Erythroblast (primary cell): Measurements from ENCODE around the gene CEP131.

Experiments
- GATA1 ChIP-seq: IDR thresholded peaks from 2 replicates; pipeline ENCODE4 v1.6.1; 2011; ENCODE audit warnings: low read depth, mild to moderate bottlenecking, control low read depth, low read length, moderate library complexity
- POLR2A ChIP-seq: IDR thresholded peaks from 2 replicates; pipeline ENCODE4 v1.6.1; 2011; ENCODE audit warnings: mild to moderate bottlenecking, low read length

DNA sequence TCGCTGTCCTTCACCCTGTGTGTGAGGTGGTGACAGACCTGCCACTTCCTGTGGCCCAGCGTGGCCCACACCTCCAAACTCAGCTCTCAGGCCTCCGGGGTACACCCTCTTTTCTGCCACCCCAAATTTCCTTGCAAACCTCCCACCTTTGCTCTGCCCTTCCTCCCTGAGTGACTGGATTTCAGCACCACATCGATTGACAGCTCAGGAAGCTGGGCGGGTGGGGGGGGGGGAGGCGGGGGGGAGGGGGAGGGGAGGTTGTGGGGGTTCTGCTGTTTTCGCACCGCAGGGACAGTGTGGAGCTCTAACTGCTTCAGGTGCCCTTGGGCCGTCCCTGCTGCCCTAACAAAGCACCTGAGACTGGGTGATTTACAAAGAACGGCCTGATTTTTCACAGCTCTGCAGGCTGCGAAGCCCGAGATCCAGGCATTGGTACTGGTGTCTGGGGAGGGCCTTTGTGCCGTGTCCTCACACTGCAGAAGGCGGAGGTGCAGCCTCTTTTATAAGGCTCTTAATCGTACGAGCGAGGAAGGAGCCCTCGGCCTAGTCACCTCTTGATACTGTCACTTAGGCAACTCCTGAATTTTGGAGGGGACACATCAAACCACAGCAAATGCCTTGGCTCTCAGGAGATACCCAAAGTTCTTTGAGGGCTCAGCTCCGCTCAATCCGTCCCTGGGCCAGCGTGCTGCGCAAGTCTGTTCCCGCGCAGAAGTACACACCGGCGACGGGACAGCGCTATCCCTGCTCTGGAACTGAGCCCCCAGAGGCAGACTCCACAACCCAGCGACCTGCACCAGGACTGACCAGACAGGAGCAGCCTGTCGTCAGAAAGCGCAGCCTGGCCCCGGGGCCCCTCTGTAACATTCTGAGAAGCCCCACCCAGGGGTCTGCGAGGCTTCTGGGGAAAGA, 19.9 kb upstream of the CEP131 start:
- no peak for TF ChIP-seq POLR2A
- no peak for TF ChIP-seq GATA1
